Calu3 (cell line): ENCODE results near the gene RTKN2. TPM values are rescaled to one million over a fixed set of nuclear protein-coding genes. Genes with fewer than 3 reads are reported as not detected.
"Not testable (repeated sequence)": the region's sequence is repeated elsewhere in the genome, so short reads cannot be mapped to it uniquely, and the experiment has no call there.

Experiments used
- BruUV-seq: library from RNA; stranded (reverse); fragments of 400-500 nt; replicated peaks from 2 replicates; lab custom pipeline; 2021; lab: Mats Ljungman, UMichigan
- CTCF ChIA-PET: fragments of 300-600 bp; sonication (Branson Sonifier 250); formaldehyde crosslinking; loops from one replicate; lab custom pipeline; 2022; ENCODE audit warnings: antibody characterized with exemption; lab: Charles Lee
- DNase-seq: peaks from one replicate; pipeline ENCODE4 v3.0.0; 2022
- H3K27ac Mint-ChIP-seq: one replicate; pipeline ENCODE4 v1.8.0; 2022; ENCODE audit warnings: mixed read lengths; ENCODE audit not compliant: unreplicated experiment
- H3K27me3 Mint-ChIP-seq: one replicate; pipeline ENCODE4 v1.8.0; 2022; ENCODE audit warnings: mixed read lengths; ENCODE audit not compliant: unreplicated experiment
- H3K36me3 Mint-ChIP-seq: one replicate; pipeline ENCODE4 v1.8.0; 2022; ENCODE audit warnings: mild to moderate bottlenecking, moderate library complexity, mixed read lengths; ENCODE audit not compliant: insufficient read depth, unreplicated experiment
- H3K4me1 Mint-ChIP-seq: one replicate; pipeline ENCODE4 v1.8.0; 2022; ENCODE audit warnings: mild to moderate bottlenecking, low read depth, mixed read lengths; ENCODE audit not compliant: unreplicated experiment
- H3K4me3 Mint-ChIP-seq: one replicate; pipeline ENCODE4 v1.8.0; 2022; ENCODE audit warnings: mild to moderate bottlenecking, low read depth, moderate library complexity, mixed read lengths; ENCODE audit not compliant: unreplicated experiment
- H3K9me3 Mint-ChIP-seq: one replicate; pipeline ENCODE4 v1.8.0; 2022; ENCODE audit warnings: low read depth, mixed read lengths; ENCODE audit not compliant: unreplicated experiment
- intact Hi-C: fragments of 100-400 bp; cut with micrococcal nuclease; formaldehyde crosslinking; loops from one replicate; pipeline ENCODE4 v1.10.0; 2022; ENCODE audit not compliant: unreplicated experiment
- total RNA-seq: library from RNA; stranded (reverse); gene quantifications from 2 replicates; pipeline ENCODE4 v1.2.3, GENCODE V29; 2022
- TF ChIP-seq, protein P1 (sequence below): fragments of 200-600 bp; IDR thresholded peaks from one replicate; pipeline ENCODE4 v1.8.0; 2022; ENCODE audit warnings: antibody characterized with exemption; ENCODE audit not compliant: unreplicated experiment

Gene RTKN2
- total RNA-seq, 1 experiment from 2014 or later, result 26.7 TPM

DNA sequence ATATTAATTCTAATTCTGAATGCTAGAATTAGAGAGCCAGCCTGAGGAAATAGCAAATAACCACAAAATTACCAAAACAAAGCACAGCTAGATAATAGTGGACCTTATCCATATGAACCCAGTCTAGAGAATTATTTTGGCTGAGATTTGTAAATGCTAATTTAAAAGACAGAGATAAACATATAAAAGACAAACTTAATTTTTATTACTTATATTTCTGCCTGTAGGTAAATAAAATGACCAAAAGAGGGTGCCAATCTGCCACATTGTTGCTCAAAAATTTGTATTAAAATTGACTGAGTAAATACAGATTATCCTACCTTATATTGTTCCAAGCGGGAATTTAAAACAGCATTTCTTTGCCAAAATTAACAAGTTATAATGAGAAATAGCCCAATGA lies 20.2 kb downstream of the RTKN2 start:
- H3K4me1 Mint-ChIP-seq, result peaks cover 46% of the 10 kb centered on the region
- DNase-seq, result no peak
- H3K27me3 Mint-ChIP-seq, result no peaks in the 10 kb centered on the region
- no peaks in the 10 kb centered on the region for H3K9me3 Mint-ChIP-seq
- peaks cover 5% of the 10 kb centered on the region for H3K36me3 Mint-ChIP-seq
- no peak overlapping the region for H3K27ac Mint-ChIP-seq
- TF ChIP-seq, protein P1, sequence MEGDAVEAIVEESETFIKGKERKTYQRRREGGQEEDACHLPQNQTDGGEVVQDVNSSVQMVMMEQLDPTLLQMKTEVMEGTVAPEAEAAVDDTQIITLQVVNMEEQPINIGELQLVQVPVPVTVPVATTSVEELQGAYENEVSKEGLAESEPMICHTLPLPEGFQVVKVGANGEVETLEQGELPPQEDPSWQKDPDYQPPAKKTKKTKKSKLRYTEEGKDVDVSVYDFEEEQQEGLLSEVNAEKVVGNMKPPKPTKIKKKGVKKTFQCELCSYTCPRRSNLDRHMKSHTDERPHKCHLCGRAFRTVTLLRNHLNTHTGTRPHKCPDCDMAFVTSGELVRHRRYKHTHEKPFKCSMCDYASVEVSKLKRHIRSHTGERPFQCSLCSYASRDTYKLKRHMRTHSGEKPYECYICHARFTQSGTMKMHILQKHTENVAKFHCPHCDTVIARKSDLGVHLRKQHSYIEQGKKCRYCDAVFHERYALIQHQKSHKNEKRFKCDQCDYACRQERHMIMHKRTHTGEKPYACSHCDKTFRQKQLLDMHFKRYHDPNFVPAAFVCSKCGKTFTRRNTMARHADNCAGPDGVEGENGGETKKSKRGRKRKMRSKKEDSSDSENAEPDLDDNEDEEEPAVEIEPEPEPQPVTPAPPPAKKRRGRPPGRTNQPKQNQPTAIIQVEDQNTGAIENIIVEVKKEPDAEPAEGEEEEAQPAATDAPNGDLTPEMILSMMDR, result peak; percentile 22
- intact Hi-C loops, result loop anchor here (1.0 kb wide), 1 partner anchor 348 kb away; no protein-coding TSS in a partner anchor
- no TSS peak for BruUV-seq
- no peak overlapping the region for H3K4me3 Mint-ChIP-seq
- CTCF ChIA-PET, result interaction anchor here (0.6 kb wide), 1 partner anchor 345 kb away, joined by 4 read pairs; no protein-coding TSS in a partner anchor

DNA sequence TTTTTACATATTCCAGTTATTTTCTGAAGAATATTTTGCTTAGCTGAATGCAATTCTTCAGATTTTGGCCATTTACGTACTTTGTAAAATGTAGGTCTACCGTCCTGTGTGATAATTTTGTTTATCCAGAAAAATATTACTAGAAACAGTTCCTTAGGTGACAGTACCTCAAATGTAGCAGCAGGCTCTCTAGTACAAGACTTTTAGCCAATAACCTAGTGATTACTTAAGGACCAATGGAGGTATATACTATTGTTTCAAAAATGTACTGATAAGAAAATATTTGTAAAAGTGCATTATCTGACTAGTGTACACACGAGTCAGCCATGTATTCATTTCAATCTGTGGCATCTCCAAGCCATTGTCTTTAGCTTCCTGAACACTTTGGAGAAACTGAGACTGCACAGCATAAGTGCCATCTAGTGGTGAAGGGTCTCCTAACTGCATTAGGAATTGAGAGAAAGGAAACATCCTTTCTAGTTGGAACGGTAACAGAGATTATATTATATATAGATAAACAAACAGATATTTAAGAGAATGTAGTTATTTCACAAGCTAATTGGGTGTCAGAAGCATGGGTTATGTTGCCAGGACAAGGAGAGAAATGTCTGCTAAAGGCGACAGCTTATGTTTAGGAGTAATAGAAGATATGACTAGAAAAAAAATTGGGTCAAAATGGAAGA lies 23.7 kb downstream of the RTKN2 start:
- Mint-ChIP-seq H3K4me3 (no peak overlapping the region), H3K27ac (peak overlapping the region; percentile 9), H3K4me1 (peaks cover 19% of the 10 kb centered on the region), H3K27me3 (no peaks in the 10 kb centered on the region), H3K36me3 (peaks cover 6% of the 10 kb centered on the region), H3K9me3 (no peaks in the 10 kb centered on the region)
- TF ChIP-seq, protein P1, result peak; percentile 77
- BruUV-seq, result no TSS peak
- peak; percentile 51 for DNase-seq
- CTCF ChIA-PET, result interaction anchor here (0.5 to 3.2 kb wide), 14 partner anchors 168 to 494 kb away, joined by 3 to 71 read pairs (median 3); no protein-coding TSS in a partner anchor
- intact Hi-C loops, result loop anchor here (1.0 to 5.0 kb wide), 5 partner anchors 148 to 492 kb away; no protein-coding TSS in a partner anchor

DNA sequence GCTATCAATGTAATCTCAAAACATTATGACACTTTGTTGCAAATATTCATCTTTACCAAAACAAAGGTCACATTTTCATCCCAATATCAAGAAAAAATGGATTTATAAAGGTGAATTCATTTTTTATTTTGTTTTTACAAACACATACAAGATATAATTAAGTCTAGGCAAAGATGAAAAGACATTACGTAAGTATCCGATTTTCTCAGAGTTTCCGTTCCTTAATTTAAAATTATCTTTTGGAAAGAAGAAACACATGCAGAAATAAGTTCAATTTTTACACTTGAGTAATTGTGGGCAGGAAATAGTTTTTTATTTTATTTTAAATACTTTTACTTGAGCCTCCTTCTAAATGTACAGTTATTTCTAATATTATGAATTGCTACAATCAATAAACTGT lies 24.6 kb downstream of the RTKN2 start:
- no peak for DNase-seq
- Mint-ChIP-seq H3K4me1 (peaks cover 13% of the 10 kb centered on the region), H3K9me3 (no peaks in the 10 kb centered on the region), H3K4me3 (no peak overlapping the region), H3K27me3 (no peaks in the 10 kb centered on the region), H3K36me3 (peaks cover 6% of the 10 kb centered on the region), H3K27ac (no peak overlapping the region)
- CTCF ChIA-PET, result interaction anchor here (0.6 to 3.2 kb wide), 5 partner anchors 21 to 342 kb away, joined by 3 to 71 read pairs (median 3); no protein-coding TSS in a partner anchor
- BruUV-seq, result no TSS peak
- TF ChIP-seq, protein P1, result no peak
- intact Hi-C loops, result loop anchor here (2.0 to 5.0 kb wide), 4 partner anchors 147 to 491 kb away; no protein-coding TSS in a partner anchor

DNA sequence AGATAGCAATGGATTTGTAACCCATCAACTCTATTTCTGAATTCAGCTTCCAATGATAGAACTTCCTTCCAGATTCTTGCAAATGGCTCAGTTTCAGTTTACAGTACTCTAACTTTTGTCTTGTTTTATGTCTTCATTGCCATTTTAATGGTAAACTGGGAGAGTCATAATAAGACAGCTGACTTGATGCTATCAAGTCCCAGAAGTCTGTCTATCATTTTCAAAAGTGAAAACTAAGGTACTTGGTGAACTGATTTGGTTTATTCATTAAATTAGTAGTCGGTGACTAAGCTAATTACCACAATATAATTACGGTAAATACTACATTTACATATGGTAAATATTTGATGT lies 25.0 kb downstream of the RTKN2 start:
- Mint-ChIP-seq H3K27ac (peak overlapping the region; percentile 66), H3K36me3 (peaks cover 6% of the 10 kb centered on the region), H3K9me3 (no peaks in the 10 kb centered on the region), H3K27me3 (no peaks in the 10 kb centered on the region), H3K4me3 (peak overlapping the region; percentile 35), H3K4me1 (peaks cover 13% of the 10 kb centered on the region)
- TF ChIP-seq, protein P1, result no peak
- no peak for DNase-seq
- CTCF ChIA-PET, result interaction anchor here (0.6 to 3.2 kb wide), 6 partner anchors 21 to 347 kb away, joined by 3 to 71 read pairs (median 3); no protein-coding TSS in a partner anchor
- BruUV-seq, result no TSS peak
- intact Hi-C loops, result loop anchor here (5.0 kb wide), 1 partner anchor 146 kb away; no protein-coding TSS in a partner anchor

DNA sequence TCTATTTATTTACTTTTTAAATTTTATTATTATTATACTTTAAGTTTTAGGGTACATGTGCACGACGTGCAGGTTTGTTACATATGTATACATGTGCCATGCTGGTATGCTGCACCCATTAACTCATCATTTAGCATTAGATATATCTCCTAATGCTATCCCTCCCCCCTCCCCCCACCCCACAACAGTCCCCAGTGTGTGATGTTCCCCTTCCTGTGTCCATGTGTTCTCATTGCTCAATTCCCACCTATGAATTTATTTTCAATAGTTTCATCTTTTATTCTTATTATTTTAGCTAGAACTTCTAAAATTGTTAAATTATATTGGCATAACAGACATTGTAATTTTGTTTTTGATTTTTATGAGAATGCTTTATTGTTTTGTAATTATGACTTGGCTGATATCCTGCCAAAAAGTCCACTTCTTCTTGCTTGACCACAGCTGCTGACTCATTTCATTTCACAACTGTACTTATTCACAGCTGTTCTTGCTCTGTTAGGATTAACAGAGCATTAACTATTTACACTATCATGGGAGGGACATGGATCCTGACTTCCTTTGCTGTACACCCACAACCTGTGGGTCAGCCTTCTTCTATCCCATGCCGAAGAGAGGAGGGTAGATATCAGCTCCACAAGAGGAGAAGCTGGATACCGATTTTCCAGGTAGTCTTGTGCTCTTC lies 25.5 kb downstream of the RTKN2 start:
- DNase-seq, result peak; percentile 34
- Mint-ChIP-seq H3K27ac (peak overlapping the region; percentile 66), H3K4me1 (peaks cover 13% of the 10 kb centered on the region), H3K4me3 (peak overlapping the region; percentile 35)
- CTCF ChIA-PET, result interaction anchor here (0.6 to 3.2 kb wide), 6 partner anchors 22 to 346 kb away, joined by 3 to 71 read pairs (median 3); no protein-coding TSS in a partner anchor
- intact Hi-C loops, result loop anchor here (5.0 kb wide), 1 partner anchor 146 kb away; no protein-coding TSS in a partner anchor
- not testable (repeated sequence) for H3K36me3 Mint-ChIP-seq, H3K9me3 Mint-ChIP-seq, H3K27me3 Mint-ChIP-seq, BruUV-seq

DNA sequence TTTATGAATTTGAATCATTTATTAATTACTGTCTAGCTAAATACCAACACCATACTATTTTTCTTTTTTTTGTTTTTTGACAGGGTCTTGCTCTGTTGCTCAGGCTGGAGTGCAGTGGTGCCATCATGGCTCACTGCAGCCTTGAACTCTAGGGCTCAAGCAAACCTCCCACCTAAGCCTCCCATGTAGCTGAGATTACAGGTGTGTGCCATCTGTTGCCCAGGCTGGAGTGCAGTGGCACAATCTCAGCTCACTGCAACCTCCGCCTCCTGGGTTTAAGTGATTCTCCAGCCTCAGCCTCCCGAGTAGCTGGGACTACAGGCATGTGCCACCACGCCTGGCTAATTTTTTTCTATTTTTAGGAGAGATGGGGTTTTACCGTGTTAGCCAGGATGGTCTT lies 27.1 kb downstream of the RTKN2 start:
- H3K9me3 Mint-ChIP-seq, H3K27me3 Mint-ChIP-seq: not testable (repeated sequence)

More for the DNA sequence above, 27.1 kb downstream of the RTKN2 start:
- not testable (repeated sequence) for H3K4me3 Mint-ChIP-seq, DNase-seq, H3K27ac Mint-ChIP-seq, H3K36me3 Mint-ChIP-seq, BruUV-seq
- H3K4me1 Mint-ChIP-seq, result peaks cover 13% of the 10 kb centered on the region
- CTCF ChIA-PET, result interaction anchor here (0.7 kb wide), 1 partner anchor 1945 kb away, joined by 3 read pairs; no protein-coding TSS in a partner anchor
- intact Hi-C loops, result loop anchor here (5.0 kb wide), 1 partner anchor 144 kb away; no protein-coding TSS in a partner anchor
